Mesothelial cell of epicardium (in vitro differentiated cells): ENCODE measurements around the gene HM13. TPM values are rescaled to one million over a fixed set of nuclear protein-coding genes. Genes with fewer than 3 reads are reported as not detected.
"Not testable (repeated sequence)": the region's sequence is repeated elsewhere in the genome, so short reads cannot be mapped to it uniquely, and the experiment has no call there.

Source experiments
- DNase-seq, 2 experiments: peaks; one replicate each; pipeline ENCODE4 v3.0.0; 2021; ENCODE audit warnings: low spot score in 2 of 2; ENCODE audit not compliant: unreplicated experiment in 2 of 2
- H3K27ac Mint-ChIP-seq: 2 replicates; pipeline ENCODE4 v1.8.0; 2021; ENCODE audit warnings: mixed read lengths
- H3K27me3 Mint-ChIP-seq: 2 replicates; pipeline ENCODE4 v1.8.0; 2021; ENCODE audit warnings: low read depth, mixed read lengths
- H3K36me3 Mint-ChIP-seq: 2 replicates; pipeline ENCODE4 v1.8.0; 2021; ENCODE audit warnings: mixed read lengths
- H3K4me1 Mint-ChIP-seq: 2 replicates; pipeline ENCODE4 v1.8.0; 2021; ENCODE audit warnings: mixed read lengths
- H3K4me3 Mint-ChIP-seq: 2 replicates; pipeline ENCODE4 v1.8.0; 2021; ENCODE audit warnings: mild to moderate bottlenecking, moderate library complexity, mixed read lengths
- H3K9me3 Mint-ChIP-seq: 2 replicates; pipeline ENCODE4 v1.8.0; 2021; ENCODE audit warnings: mixed read lengths
- CTCF ChIP-seq: fragments of 200-600 bp; sonication (generic); IDR thresholded peaks from one replicate; pipeline ENCODE4 v1.5.0; 2021; ENCODE audit warnings: antibody characterized with exemption; ENCODE audit not compliant: unreplicated experiment
- total RNA-seq: library from RNA; stranded (reverse); gene quantifications from 3 replicates; pipeline ENCODE4 v1.2.1, GENCODE V29; 2021

HM13 gene
- total RNA-seq, 1 donor from 2014 or later: 140 TPM

GRCh38 chr20:31577194-31577593 lies 63.0 kb downstream of the HM13 start:
- peak overlapping the region; percentile 83 for H3K27ac Mint-ChIP-seq
- TF ChIP-seq CTCF: no peak
- no peak for DNase-seq
- peaks cover 5% of the 10 kb centered on the region for H3K36me3 Mint-ChIP-seq
- H3K9me3 Mint-ChIP-seq: no peaks in the 10 kb centered on the region
- no peaks in the 10 kb centered on the region for H3K27me3 Mint-ChIP-seq
- H3K4me3 Mint-ChIP-seq: no peak overlapping the region
- H3K4me1 Mint-ChIP-seq: peaks cover 43% of the 10 kb centered on the region

- Mint-ChIP-seq H3K4me3 (no peak overlapping the region), H3K27ac (no peak overlapping the region), H3K27me3 (no peaks in the 10 kb centered on the region), H3K36me3 (peaks cover 5% of the 10 kb centered on the region), H3K4me1 (peaks cover 34% of the 10 kb centered on the region), H3K9me3 (no peaks in the 10 kb centered on the region)
- no peak for DNase-seq
- TF ChIP-seq CTCF: no peak
These were observed 64.4 kb downstream of the HM13 start for GRCh38 chr20:31578448-31579138.

DNA sequence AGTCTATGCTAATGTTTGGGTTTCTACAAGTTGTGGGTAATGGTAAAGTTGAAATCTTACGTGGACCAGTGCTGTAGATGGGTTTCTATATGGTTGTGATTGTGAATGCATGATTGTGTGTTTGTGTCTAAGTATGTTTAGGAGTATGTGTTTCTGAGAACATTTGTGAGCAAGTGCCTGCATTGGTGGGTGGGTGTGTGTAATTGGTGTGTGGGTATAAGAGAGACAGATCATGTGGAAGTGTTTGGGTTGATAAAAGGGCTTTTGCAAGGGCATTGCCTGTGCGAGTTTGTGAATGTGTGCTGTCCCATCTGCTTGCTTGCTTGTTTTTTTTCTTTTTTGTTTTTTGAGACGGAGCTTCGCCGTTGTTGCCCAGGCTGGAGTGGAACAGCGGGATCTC lies 65.0 kb downstream of the HM13 start:
- Mint-ChIP-seq H3K4me1 (peaks cover 27% of the 10 kb centered on the region), H3K4me3 (no peak overlapping the region), H3K27ac (peak overlapping the region; percentile 83), H3K27me3 (no peaks in the 10 kb centered on the region), H3K36me3 (peaks cover 5% of the 10 kb centered on the region), H3K9me3 (no peaks in the 10 kb centered on the region)
- no peak for DNase-seq
- TF ChIP-seq CTCF: no peak

DNA sequence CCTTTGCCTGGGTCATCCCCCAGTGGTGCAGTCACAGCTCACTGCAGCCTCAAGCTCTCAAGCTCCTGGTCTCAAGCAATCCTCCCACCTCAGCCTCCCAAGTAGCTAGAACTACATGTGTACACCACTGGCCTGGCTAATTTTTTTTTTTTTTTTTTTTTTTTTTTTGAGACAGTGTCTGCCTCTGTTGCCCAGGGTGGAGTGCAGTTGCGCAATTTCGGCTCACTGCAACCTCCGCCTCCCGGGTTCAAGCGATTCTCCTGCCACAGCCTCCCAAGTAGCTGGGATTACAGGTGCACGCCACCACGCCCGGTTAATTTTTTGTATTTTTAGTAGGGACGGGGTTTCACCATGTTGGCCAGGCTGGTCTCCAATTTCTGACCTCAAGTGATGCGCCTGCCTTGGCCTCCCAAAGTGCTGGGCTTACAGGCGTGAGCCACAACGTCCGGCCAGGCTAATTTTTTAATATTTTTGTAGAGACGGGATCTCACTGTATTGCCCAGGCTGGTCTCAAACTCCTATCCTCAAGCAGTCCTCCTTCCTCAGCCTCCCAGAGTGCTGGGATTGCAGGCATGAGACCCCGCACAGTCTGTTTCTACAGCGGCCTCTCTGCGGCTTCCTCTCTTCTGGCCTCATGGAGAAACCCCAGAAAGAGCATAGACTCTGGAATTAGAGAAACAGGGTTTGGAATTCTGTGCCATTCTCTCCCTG lies 65.9 kb downstream of the HM13 start:
- H3K9me3 Mint-ChIP-seq, H3K4me3 Mint-ChIP-seq, DNase-seq, H3K27me3 Mint-ChIP-seq, H3K36me3 Mint-ChIP-seq: not testable (repeated sequence)
- H3K4me1 Mint-ChIP-seq: peaks cover 29% of the 10 kb centered on the region
- peak overlapping the region; percentile 85 for H3K27ac Mint-ChIP-seq

DNA sequence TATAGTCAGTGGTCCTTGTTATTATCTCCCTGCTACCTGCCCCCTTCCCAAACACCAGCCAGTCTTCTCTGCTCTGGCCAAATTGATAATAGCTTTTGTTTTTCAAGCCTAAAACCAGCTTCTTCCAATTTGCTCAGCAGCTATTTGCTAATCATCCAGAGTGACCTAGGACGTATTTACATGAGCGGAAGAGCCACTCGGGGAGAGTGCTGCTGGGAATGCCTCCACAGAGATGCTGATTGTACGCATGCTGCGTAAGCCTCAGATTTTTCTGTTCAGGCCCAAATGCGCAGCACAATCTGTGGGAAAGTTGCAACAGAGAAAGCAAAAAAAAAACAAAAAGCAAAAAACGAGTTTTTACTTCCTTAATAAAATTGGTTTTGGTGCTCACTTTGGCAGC lies 66.5 kb downstream of the HM13 start:
- no peak for TF ChIP-seq CTCF
- Mint-ChIP-seq H3K4me1 (peaks cover 34% of the 10 kb centered on the region), H3K4me3 (no peak overlapping the region), H3K27ac (peak overlapping the region; percentile 85), H3K9me3 (no peaks in the 10 kb centered on the region), H3K36me3 (peaks cover 5% of the 10 kb centered on the region), H3K27me3 (no peaks in the 10 kb centered on the region)
- DNase-seq: no peak

GRCh38 chr20:31581391-31581790 lies 67.1 kb downstream of the HM13 start:
- Mint-ChIP-seq H3K27me3 (no peaks in the 10 kb centered on the region), H3K4me3 (no peak overlapping the region), H3K27ac (peak overlapping the region; percentile 85), H3K9me3 (no peaks in the 10 kb centered on the region), H3K4me1 (peaks cover 40% of the 10 kb centered on the region), H3K36me3 (peaks cover 5% of the 10 kb centered on the region)
- DNase-seq: no peak
- TF ChIP-seq CTCF: no peak
